GM23338 (cell line): Measurements from ENCODE around the gene PYGB. TPM values are rescaled to one million over a fixed set of nuclear protein-coding genes. Genes with fewer than 3 reads are reported as not detected.

Experiments used
- polyA plus RNA-seq: library from polyadenylated mRNA; unstranded; fragments of >200 nt; fragmentation: Nextera tagmentation; extraction: Ambion mirVana; gene quantifications from 2 replicates; pipeline ENCODE4 v1.2.1, GENCODE V29; 2016
- small RNA-seq: library from RNA; depleted of rRNA; stranded (forward); fragments of <200 nt; gene quantifications from one replicate; pipeline ENCODE3, GENCODE V24; 2014; ENCODE audit warnings: low replicate concordance
- total RNA-seq: library from RNA; depleted of rRNA; stranded (reverse); fragments of >200 nt; shearing (Covaris generic); gene quantifications from 2 replicates; pipeline ENCODE4 v1.2.3, GENCODE V29; 2014; rRNA removed

PYGB gene
- total and polyA plus RNA-seq, 2 experiments from 2014 or later: 15.6 to 64.0 TPM

Small RNA genes within 50 kb of the gene (small RNA-seq; reads per million reads assigned to genes)
- gene AL035252.4 (not detected), gene AL121772.2 (not detected), gene RF00019 (not detected)

Other genes starting within 250 kb of the PYGB start
- gene ACSS1, start 189.9 kb upstream of the PYGB start, total RNA-seq: 2.7 and 4.1 TPM in 2 replicates
- 1.1 and 1.3 TPM in 2 replicates for gene ACSS1, start 189.9 kb upstream of the PYGB start, polyA plus RNA-seq
- 0.16 and 0.73 TPM in 2 replicates for gene VSX1, start 165.9 kb upstream of the PYGB start, total RNA-seq
- gene VSX1, start 165.9 kb upstream of the PYGB start, polyA plus RNA-seq: not detected in 2 replicates
- gene ENTPD6, start 52.4 kb upstream of the PYGB start, total RNA-seq: 45.9 TPM in 2 replicates
- 19.0 and 19.3 TPM in 2 replicates for gene ENTPD6, start 52.4 kb upstream of the PYGB start, polyA plus RNA-seq
- 57.8 and 63.8 TPM in 2 replicates for gene ABHD12, start 142.8 kb downstream of the PYGB start, total RNA-seq
- 40.2 and 40.8 TPM in 2 replicates for gene ABHD12, start 142.8 kb downstream of the PYGB start, polyA plus RNA-seq
- 62.5 and 65.4 TPM in 2 replicates for gene GINS1, start 159.6 kb downstream of the PYGB start, total RNA-seq
- 31.7 and 32.0 TPM in 2 replicates for gene GINS1, start 159.6 kb downstream of the PYGB start, polyA plus RNA-seq